ENCODE results near the gene PRICKLE2.

DNA sequence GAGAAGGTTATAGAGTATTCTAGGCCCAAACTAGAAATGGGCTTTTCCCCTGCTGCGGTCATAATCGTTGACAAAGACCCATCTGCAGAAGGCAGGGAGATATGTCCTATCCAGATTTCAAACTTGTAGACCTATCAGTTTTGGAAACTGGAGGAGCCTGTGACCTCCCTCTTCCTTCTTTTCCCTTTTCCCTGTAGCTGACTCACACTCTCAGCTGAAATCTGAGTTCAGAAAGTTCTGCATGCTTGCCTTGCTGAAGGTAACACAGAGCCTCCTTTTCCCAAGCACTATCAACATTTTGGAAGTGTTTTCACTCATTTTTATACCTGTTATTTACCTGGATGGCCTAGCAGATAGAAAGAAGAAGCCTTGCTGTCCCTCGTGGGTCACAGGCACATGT is 142.9 kb downstream of the PRICKLE2 start:
- TF ChIP-seq POLR2A (IDR thresholded peaks at IDR 0.05; ENCODE audit: low read depth), result no peak
- TF ChIP-seq, protein P1, sequence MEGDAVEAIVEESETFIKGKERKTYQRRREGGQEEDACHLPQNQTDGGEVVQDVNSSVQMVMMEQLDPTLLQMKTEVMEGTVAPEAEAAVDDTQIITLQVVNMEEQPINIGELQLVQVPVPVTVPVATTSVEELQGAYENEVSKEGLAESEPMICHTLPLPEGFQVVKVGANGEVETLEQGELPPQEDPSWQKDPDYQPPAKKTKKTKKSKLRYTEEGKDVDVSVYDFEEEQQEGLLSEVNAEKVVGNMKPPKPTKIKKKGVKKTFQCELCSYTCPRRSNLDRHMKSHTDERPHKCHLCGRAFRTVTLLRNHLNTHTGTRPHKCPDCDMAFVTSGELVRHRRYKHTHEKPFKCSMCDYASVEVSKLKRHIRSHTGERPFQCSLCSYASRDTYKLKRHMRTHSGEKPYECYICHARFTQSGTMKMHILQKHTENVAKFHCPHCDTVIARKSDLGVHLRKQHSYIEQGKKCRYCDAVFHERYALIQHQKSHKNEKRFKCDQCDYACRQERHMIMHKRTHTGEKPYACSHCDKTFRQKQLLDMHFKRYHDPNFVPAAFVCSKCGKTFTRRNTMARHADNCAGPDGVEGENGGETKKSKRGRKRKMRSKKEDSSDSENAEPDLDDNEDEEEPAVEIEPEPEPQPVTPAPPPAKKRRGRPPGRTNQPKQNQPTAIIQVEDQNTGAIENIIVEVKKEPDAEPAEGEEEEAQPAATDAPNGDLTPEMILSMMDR (IDR thresholded peaks at IDR 0.05), result no peak
- TF ChIP-seq EP300 (IDR thresholded peaks at IDR 0.05), result no peak
- TF ChIP-seq POLR2AphosphoS5 (IDR thresholded peaks at IDR 0.05), result no peak

Data from esophagus muscularis mucosa (tissue), 4 donors.